ENCODE measurements around the gene NCOR2. TPM values are rescaled to one million over a fixed set of nuclear protein-coding genes. Genes with fewer than 3 reads are reported as not detected.
A peak's percentile ranks its signal among the peaks of the same experiment; 100 is the strongest.

NCOR2 gene
- total and polyA plus RNA-seq, 8 donors = 27.2 to 292 (median 83.5) TPM

GRCh38 chr12:124592481-124593160, 25.2 kb upstream of the NCOR2 start:
- Histone ChIP-seq H3K4me3 (no peak overlapping the region), H3K4me1 (peaks cover 0 to 25% (median 0%) of the 10 kb centered on the region in 4 donors), H3K27ac (peak overlapping the region in 1 of 5 donors; percentile 27), H3K36me3 (no peaks in the 10 kb centered on the region), H3K9me3 (no peaks in the 10 kb centered on the region), H3K27me3 (no peaks in the 10 kb centered on the region)
- TF ChIP-seq POLR2A (IDR thresholded peaks at IDR 0.05) (no peak), CTCF (IDR thresholded peaks at IDR 0.05) (no peak)
- intact Hi-C loops (cut with DNase I; ENCODE audit: low total_unique reads) = no loop called here
- WGBS, 5 donors = 63 to 72% (median 67%) methylated on average over 21 of the region's 21 CpGs
- no peak for DNase-seq

GRCh38 chr12:124592050-124592449, 24.6 kb upstream of the NCOR2 start:
- DNase-seq = no peak

GRCh38 chr12:124590447-124590846, 23.0 kb upstream of the NCOR2 start:
- Histone ChIP-seq H3K4me3 (no peak overlapping the region), H3K27ac (no peak overlapping the region), H3K9me3 (no peaks in the 10 kb centered on the region), H3K27me3 (no peaks in the 10 kb centered on the region), H3K4me1 (peaks cover 0 to 32% (median 11%) of the 10 kb centered on the region in 4 donors), H3K36me3 (no peaks in the 10 kb centered on the region)
- DNase-seq = no peak
- no peak for TF ChIP-seq CTCF (IDR thresholded peaks at IDR 0.05)
- TF ChIP-seq EP300 (IDR thresholded peaks at IDR 0.05) = no peak
- no peak for TF ChIP-seq POLR2AphosphoS5 (IDR thresholded peaks at IDR 0.05)
- TF ChIP-seq POLR2A (IDR thresholded peaks at IDR 0.05) = no peak
- 90 to 98% (median 97%) methylated on average over 6 of the region's 6 CpGs for WGBS, 5 donors
- intact Hi-C loops (cut with DNase I; ENCODE audit: low total_unique reads) = no loop called here

More at GRCh38 chr12:124592050-124592449, 24.6 kb upstream of the NCOR2 start:
- Histone ChIP-seq H3K4me3 (no peak overlapping the region), H3K27me3 (no peaks in the 10 kb centered on the region), H3K9me3 (no peaks in the 10 kb centered on the region), H3K36me3 (no peaks in the 10 kb centered on the region), H3K4me1 (peaks cover 0 to 25% (median 1%) of the 10 kb centered on the region in 4 donors), H3K27ac (peak overlapping the region in 1 of 5 donors; percentile 27)
- intact Hi-C loops (cut with DNase I; ENCODE audit: low total_unique reads) = no loop called here
- 64 to 86% (median 69%) methylated on average over 6 of the region's 6 CpGs for WGBS, 5 donors
- TF ChIP-seq POLR2AphosphoS5 (IDR thresholded peaks at IDR 0.05) (no peak), EP300 (IDR thresholded peaks at IDR 0.05) (no peak), CTCF (IDR thresholded peaks at IDR 0.05) (no peak), POLR2A (IDR thresholded peaks at IDR 0.05) (no peak)

- H3K27me3 ChIP-seq = no peaks in the 10 kb centered on the region
- H3K4me3 ChIP-seq = no peak overlapping the region
- peak overlapping the region in 4 of 5 donors; percentile 6 to 57 (median 56) for H3K27ac ChIP-seq
- no peaks in the 10 kb centered on the region for H3K36me3 ChIP-seq
- peaks cover 0 to 32% (median 11%) of the 10 kb centered on the region in 4 donors for H3K4me1 ChIP-seq
- intact Hi-C loops (cut with DNase I; ENCODE audit: low total_unique reads) = no loop called here
- TF ChIP-seq POLR2AphosphoS5 (IDR thresholded peaks at IDR 0.05) (peak in 1 of 3 donors; percentile 47), CTCF (IDR thresholded peaks at IDR 0.05) (no peak)
- 41 to 60% (median 50%) methylated on average over 9 of the region's 9 CpGs for WGBS, 5 donors
- no peaks in the 10 kb centered on the region for H3K9me3 ChIP-seq
- DNase-seq = no peak
Measured at GRCh38 chr12:124588751-124589267, 21.4 kb upstream of the NCOR2 start.
